ENCODE results near the gene ZNF578. TPM values are rescaled to one million over a fixed set of nuclear protein-coding genes. Genes with fewer than 3 reads are reported as not detected.
A peak's percentile ranks its signal among the peaks of the same experiment; 100 is the strongest.

ZNF578 gene
- total and polyA plus RNA-seq, 9 of the 15 experiments (the other 6 are each of a cell fraction or from before 2014, with no cell fraction given): 0.05 to 0.29 (median 0.15) TPM

- FAIRE-seq (no peak), ATAC-seq (peak; percentile 50), DNase-seq (ENCODE audit: extremely low read depth in 1 of 4, low spot score in 3 of 4) (peak; percentile 13 to 58 (median 38))
- Histone ChIP-seq H3K9me3 (replicated peaks; ENCODE audit: control insufficient read depth, insufficient read depth, low read depth, low read length) (peaks cover 1% of the 10 kb centered on the region; the same call in 1 of the 2 replicates), H3K4me2 (ENCODE audit: insufficient read depth, low read length) (peak overlapping the region; percentile 84), H3K79me2 (ENCODE audit: control insufficient read depth, insufficient read depth, low read length) (peaks cover 35% of the 10 kb centered on the region), H3K27me3 (ENCODE audit: control insufficient read depth in 2 of 2, insufficient read depth in 2 of 2, low read length in 2 of 2) (no peaks in the 10 kb centered on the region), H3K36me3 (ENCODE audit: control insufficient read depth, insufficient read depth, low read length) (peaks cover 17% of the 10 kb centered on the region), H3K9ac (ENCODE audit: insufficient read depth in 1 of 2, low read depth in 2 of 2, low read length in 2 of 2) (peak overlapping the region; percentile 85 to 97), H3K4me3 (peak overlapping the region; percentile 61), H3K4me1 (replicated peaks in 1 of 2; ENCODE audit: control insufficient read depth in 2 of 2, insufficient read depth in 2 of 2, low read length in 2 of 2) (peaks cover 3 to 10% of the 10 kb centered on the region in 2 experiments; a peak in 2 of 5 replicates), H3K9me1 (ENCODE audit: control insufficient read depth, insufficient read depth, low read length) (no peaks in the 10 kb centered on the region), H3K27ac (ENCODE audit: extremely low read depth, low read depth, low read length) (peak overlapping the region; percentile 84), H4K20me1 (replicated peaks; ENCODE audit: control insufficient read depth, insufficient read depth, low read length) (no peaks in the 10 kb centered on the region), H2AFZ (ENCODE audit: low read depth, low read length) (peak overlapping the region; percentile 52)
- 2% methylated on average over 25 of the region's 25 CpGs for whole genome bisulfite sequencing (ENCODE audit: insufficient coverage, low coverage, missing lambda C conversion rate)
- no peak for TF ChIP-seq TAF15 (IDR thresholded peaks at IDR 0.05; ENCODE audit: low read depth, low read length)
- no peak for TF ChIP-seq PRPF4 (IDR thresholded peaks at IDR 0.05; ENCODE audit: insufficient read depth, low read depth, low read length, poor library complexity, severe bottlenecking)
- TF ChIP-seq TEAD1 (CRISPR knock-in tag; IDR thresholded peaks at IDR 0.05): 0 out of 4 replicates have a peak, but pooled peaks of 1 of the 2 experiments have one; percentile 24
- TF ChIP-seq POLR2G (IDR thresholded peaks at IDR 0.05; ENCODE audit: low read depth, low read length): peak; percentile 58
- TF ChIP-seq MYC (IDR thresholded peaks at IDR 0.05; ENCODE audit: low read depth, low read length): no peak; the same call in 1 of the 2 replicates
- TF ChIP-seq MYC (CRISPR knock-in tag; IDR thresholded peaks at IDR 0.05; ENCODE audit: borderline replicate concordance, low read depth): peak; percentile 62; the same call in 1 of the 2 replicates
- peak in 1 of 2 experiments; percentile 5; a peak in 1 of 4 replicates for TF ChIP-seq HDAC1 (IDR thresholded peaks at IDR 0.05)
- TF ChIP-seq CLOCK (CRISPR knock-in tag; IDR thresholded peaks at IDR 0.05; ENCODE audit: borderline replicate concordance): no peak
- TF ChIP-seq RBFOX2 (IDR thresholded peaks at IDR 0.05; ENCODE audit: low read depth, low read length): peak; percentile 72
- TF ChIP-seq ARID4B (CRISPR knock-in tag; IDR thresholded peaks at IDR 0.05): 0 out of 2 replicates have a peak, but pooled peaks have one; percentile 42
- 0 out of 2 replicates have a peak, but pooled peaks have one; percentile 6 for TF ChIP-seq POLR2A (conservative IDR thresholded peaks at IDR 0.05)
- TF ChIP-seq ARID2 (IDR thresholded peaks at IDR 0.05): no peak
- TF ChIP-seq ZNF212 (CRISPR knock-in tag; IDR thresholded peaks at IDR 0.05): no peak
- in situ Hi-C loops (cut with MboI): no loop called here
- intact Hi-C loops (cut with micrococcal nuclease): loop anchor here (10.0 kb wide), 1 partner anchor 167 kb away; no protein-coding TSS in a partner anchor
- TSS peak; percentile 83 for BruUV-seq (replicated peaks)
- CTCF ChIA-PET (ENCODE audit: low intra/inter-chr PET ratio): no interaction called here
- POLR2A ChIA-PET: no interaction called here
Measured at GRCh38 chr19:52527956-52528351, 74.6 kb downstream of the ZNF578 start.
